ENCODE measurements around the gene NKPD1.
A peak's percentile ranks its signal among the peaks of the same experiment; 100 is the strongest.

Gene NKPD1

GRCh38 chr19:45154064-45154827 is 6.5 kb downstream of the NKPD1 start:
- no peak for DNase-seq

- peak; percentile 46 for DNase-seq
Observed at GRCh38 chr19:45153339-45154063, 7.3 kb downstream of the NKPD1 start.

- DNase-seq: peak; percentile 55
Observed at GRCh38 chr19:45152504-45153338, 8.1 kb downstream of the NKPD1 start.

GRCh38 chr19:45151821-45152503 is 8.8 kb downstream of the NKPD1 start:
- no peak for DNase-seq

GRCh38 chr19:45151320-45151719 is 9.5 kb downstream of the NKPD1 start:
- DNase-seq: no peak

- no peak for DNase-seq
Observed at GRCh38 chr19:45150751-45151281, 10.0 kb downstream of the NKPD1 start.

GRCh38 chr19:45150180-45150579 is 10.6 kb downstream of the NKPD1 start:
- DNase-seq: no peak

GRCh38 chr19:45149129-45149528 is 11.7 kb downstream of the NKPD1 start:
- DNase-seq: no peak

- DNase-seq: no peak
Observed at GRCh38 chr19:45147835-45148676, 12.7 kb downstream of the NKPD1 start.

GRCh38 chr19:45146741-45147205 is 14.0 kb downstream of the NKPD1 start:
- DNase-seq: no peak

GRCh38 chr19:45146251-45146650 is 14.5 kb downstream of the NKPD1 start:
- DNase-seq: no peak

- DNase-seq: no peak
Observed at GRCh38 chr19:45145270-45146189, 15.3 kb downstream of the NKPD1 start.

GRCh38 chr19:45144431-45145269 is 16.1 kb downstream of the NKPD1 start:
- no peak for DNase-seq

GRCh38 chr19:45142726-45143110 is 18.1 kb downstream of the NKPD1 start:
- DNase-seq: no peak

GRCh38 chr19:45142016-45142725 is 18.6 kb downstream of the NKPD1 start:
- no peak for DNase-seq

GRCh38 chr19:45141203-45141900 is 19.4 kb downstream of the NKPD1 start:
- no peak for DNase-seq

- no peak for DNase-seq
Observed at GRCh38 chr19:45140533-45140932, 20.2 kb downstream of the NKPD1 start.

- no peak for DNase-seq
Observed at GRCh38 chr19:45140144-45140503, 20.7 kb downstream of the NKPD1 start.
